T47D (cell line): ENCODE results near the gene CA10.

ENCODE experiments used
- DNase-seq, 2 experiments: peaks; one replicate each; pipeline versions ENCODE4 v3.0.0 to v3.0.0-alpha.2; 2011 to 2012; ENCODE audit warnings: low read depth in 1 of 2, low spot score in 1 of 2
- JUND ChIP-seq: IDR thresholded peaks from 2 replicates; pipeline ENCODE4 v1.6.1; 2012; ENCODE audit warnings: low read depth
- in situ Hi-C: cut with HindIII; loops from 2 replicates; pipeline ENCODE4 v1.10.0; 2016; ENCODE audit warnings: low sequenced_read_pairs, low pct_unique_long_range_greater_than_20kb

Gene CA10

DNA sequence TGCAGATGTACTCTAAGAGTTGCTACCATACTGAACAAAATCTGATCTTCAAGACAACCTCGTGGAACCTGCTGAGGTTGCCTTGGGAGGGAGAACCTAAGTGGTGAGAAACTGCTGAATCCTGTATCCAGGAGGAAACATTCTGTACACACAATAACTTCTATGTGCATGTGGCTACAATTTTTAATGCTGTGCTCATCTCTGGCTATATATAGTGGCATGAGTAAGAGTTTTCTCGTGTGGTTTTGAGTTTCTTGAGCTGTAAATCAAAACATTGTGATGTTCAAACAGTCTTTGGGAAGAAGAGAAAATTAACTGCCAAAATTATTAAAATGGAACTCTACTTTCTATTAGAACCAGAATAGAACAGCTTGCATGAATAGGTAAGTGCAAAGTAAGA is 206.8 kb downstream of the CA10 start:
- in situ Hi-C loops, result no loop called here
- TF ChIP-seq JUND, result no peak
- DNase-seq, result no peak

- no peak for TF ChIP-seq JUND
- in situ Hi-C loops, result no loop called here
- no peak for DNase-seq
Observed at GRCh38 chr17:51948128-51948527, 210.4 kb downstream of the CA10 start.

GRCh38 chr17:51947160-51947735 is 211.3 kb downstream of the CA10 start:
- DNase-seq, result no peak
- no peak for TF ChIP-seq JUND
- in situ Hi-C loops, result no loop called here

DNA sequence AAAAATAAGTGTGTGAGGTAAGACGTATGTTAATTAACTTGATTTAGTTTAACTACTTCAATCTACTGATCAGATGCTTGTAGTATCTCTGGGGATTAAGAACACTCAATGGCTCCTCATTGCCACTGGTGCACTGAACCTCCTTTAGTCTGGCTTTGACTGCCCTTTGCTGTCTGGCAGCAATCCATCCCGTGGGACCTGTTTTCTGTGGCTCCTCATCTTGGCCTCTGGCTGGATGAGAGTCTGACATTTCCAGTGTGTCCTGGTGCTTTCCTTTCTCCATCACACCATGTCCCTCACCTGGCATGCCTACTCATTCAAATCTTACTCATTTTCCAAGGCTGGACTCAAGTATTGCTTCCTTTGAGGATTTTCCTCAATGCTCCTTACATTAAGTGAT is 212.2 kb downstream of the CA10 start:
- in situ Hi-C loops, result no loop called here
- DNase-seq, result no peak
- no peak for TF ChIP-seq JUND

DNA sequence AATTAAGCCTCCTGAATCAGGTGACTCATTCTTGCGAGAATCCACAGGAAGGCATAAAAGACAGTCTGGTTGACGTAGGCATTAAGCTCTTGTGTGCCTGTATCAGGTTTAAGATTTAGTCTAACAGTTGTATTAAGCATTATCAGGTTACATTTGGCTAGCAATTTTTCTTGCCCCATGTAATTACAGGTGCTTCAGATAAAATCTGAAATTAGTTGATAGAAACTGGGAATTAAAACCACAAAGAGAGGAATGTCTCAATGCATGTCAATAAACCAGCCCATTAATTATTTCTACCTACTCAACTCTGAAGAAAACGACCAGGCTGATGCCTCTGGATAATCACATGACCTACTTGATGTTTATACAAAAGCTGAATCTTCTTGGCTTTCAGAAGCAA is 217.2 kb downstream of the CA10 start:
- TF ChIP-seq JUND, result no peak
- in situ Hi-C loops, result no loop called here
- no peak for DNase-seq

DNA sequence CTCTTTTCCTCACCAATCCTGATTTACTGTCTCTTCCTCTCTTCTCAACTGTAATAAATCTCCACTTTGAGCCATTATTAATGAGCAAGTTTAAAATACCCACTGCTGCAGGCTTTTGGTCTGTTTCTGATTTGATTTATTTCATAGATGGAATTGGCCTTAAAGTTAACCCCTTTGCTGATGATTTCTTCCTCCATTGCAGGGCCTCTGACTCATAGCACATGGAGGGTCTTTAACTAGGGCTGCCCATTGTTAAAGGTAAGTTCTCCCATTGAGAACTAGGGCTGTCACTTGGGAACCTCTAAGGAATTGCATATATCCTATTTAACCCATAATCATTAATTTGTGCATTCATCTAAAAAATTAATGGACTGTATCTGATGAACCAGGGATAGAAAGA is 221.2 kb downstream of the CA10 start:
- in situ Hi-C loops, result no loop called here
- no peak for DNase-seq

GRCh38 chr17:51935477-51935876 is 223.0 kb downstream of the CA10 start:
- TF ChIP-seq JUND, result no peak
- in situ Hi-C loops, result no loop called here
- no peak for DNase-seq

More for the DNA sequence above, 221.2 kb downstream of the CA10 start:
- no peak for TF ChIP-seq JUND

DNA sequence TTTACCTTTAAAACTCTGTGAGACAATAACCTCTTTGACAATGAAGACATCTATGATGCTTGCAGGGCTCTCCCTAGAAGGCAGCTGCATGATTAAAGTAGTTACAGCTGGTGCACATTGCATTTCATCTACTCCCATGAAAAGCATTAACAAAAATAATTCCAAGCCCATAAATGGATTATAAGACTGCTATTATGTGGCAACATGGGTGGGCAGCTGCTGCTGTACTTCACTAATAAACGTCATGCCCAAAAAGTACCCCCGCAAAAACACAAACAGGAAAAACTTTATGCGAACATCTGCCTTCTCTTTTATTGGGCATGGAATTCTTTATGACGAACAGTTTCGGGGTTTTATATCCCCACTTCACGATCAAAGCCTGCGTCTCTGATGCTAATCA is 224.9 kb downstream of the CA10 start:
- DNase-seq, result no peak
- in situ Hi-C loops, result no loop called here

DNA sequence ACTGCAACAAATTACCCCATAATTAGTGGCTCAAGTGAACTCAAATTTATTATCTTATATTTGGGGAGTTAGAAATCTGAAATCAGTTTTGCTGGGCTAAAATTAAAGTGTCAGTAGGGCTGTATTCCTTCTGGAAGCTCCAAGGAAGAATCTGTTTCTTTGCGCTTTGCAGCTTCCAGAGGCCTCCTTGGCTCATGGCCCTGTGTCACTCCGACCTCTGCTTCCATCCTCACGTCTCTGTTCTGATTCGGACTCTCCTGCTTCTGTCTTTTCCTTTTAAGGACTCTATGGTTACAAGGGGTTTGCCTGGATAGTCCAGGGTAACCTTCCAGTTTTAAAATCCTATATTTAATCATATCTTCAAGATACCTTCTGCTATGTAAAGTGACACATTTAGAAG is 232.1 kb downstream of the CA10 start:
- TF ChIP-seq JUND, result no peak
- in situ Hi-C loops, result no loop called here
- no peak for DNase-seq

More for the DNA sequence above, 224.9 kb downstream of the CA10 start:
- no peak for TF ChIP-seq JUND

GRCh38 chr17:51921500-51921899 is 237.0 kb downstream of the CA10 start:
- no peak for TF ChIP-seq JUND
- no peak for DNase-seq
- in situ Hi-C loops, result no loop called here

- no peak for TF ChIP-seq JUND
- no peak for DNase-seq
- in situ Hi-C loops, result no loop called here
Observed at GRCh38 chr17:51914577-51914976, 243.9 kb downstream of the CA10 start.

GRCh38 chr17:51913491-51914205 is 244.9 kb downstream of the CA10 start:
- in situ Hi-C loops, result no loop called here
- TF ChIP-seq JUND, result no peak
- no peak for DNase-seq

- in situ Hi-C loops, result no loop called here
- TF ChIP-seq JUND, result no peak
- DNase-seq, result no peak
Observed at GRCh38 chr17:51912939-51913338, 245.6 kb downstream of the CA10 start.

DNA sequence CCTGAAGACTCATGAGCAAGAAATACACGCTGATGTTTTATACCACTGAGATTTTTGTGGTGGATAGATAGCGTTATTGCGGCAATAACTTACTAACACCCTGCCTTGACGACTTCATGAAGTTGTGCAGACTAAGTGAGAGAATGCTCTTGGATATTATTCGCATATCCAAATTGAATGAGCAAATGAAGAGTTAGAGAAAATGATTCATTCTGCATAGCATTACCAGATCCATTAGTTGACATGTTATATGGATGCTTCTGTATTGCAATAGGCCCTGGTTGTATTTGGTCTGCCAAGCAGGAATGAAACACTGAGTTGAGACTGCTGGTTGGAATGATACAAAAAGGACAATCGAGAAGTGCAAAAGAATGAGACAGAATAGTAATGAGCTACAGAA is 247.3 kb downstream of the CA10 start:
- in situ Hi-C loops, result no loop called here
- no peak for TF ChIP-seq JUND
- DNase-seq, result no peak
